Nephron progenitor cell (in vitro differentiated cells): Measurements from ENCODE around the gene PDSS1.
"Not testable (repeated sequence)": the region's sequence is repeated elsewhere in the genome, so short reads cannot be mapped to it uniquely, and the experiment has no call there.

Source experiments
- DNase-seq: peaks from one replicate; pipeline ENCODE4 v3.0.0; 2021
- H3K27ac Mint-ChIP-seq: 2 replicates; pipeline ENCODE4 v1.8.0; 2021; ENCODE audit warnings: mild to moderate bottlenecking, moderate library complexity, mixed read lengths
- H3K27me3 Mint-ChIP-seq: 2 replicates; pipeline ENCODE4 v1.8.0; 2021; ENCODE audit warnings: mild to moderate bottlenecking, low read depth, mixed read lengths; ENCODE audit not compliant: poor library complexity
- H3K36me3 Mint-ChIP-seq: 2 replicates; pipeline ENCODE4 v1.8.0; 2021; ENCODE audit warnings: low read depth, mixed read lengths
- H3K4me1 Mint-ChIP-seq: 2 replicates; pipeline ENCODE4 v1.8.0; 2021; ENCODE audit warnings: mixed read lengths
- H3K4me3 Mint-ChIP-seq: 2 replicates; pipeline ENCODE4 v1.8.0; 2021; ENCODE audit warnings: mild to moderate bottlenecking, moderate library complexity, mixed read lengths
- H3K9me3 Mint-ChIP-seq: 2 replicates; pipeline ENCODE4 v1.8.0; 2021; ENCODE audit warnings: mild to moderate bottlenecking, moderate library complexity, mixed read lengths
- TF ChIP-seq, protein P1 (sequence below): fragments of 200-600 bp; sonication (generic); IDR thresholded peaks from 2 replicates; pipeline ENCODE4 v1.5.0; 2021; ENCODE audit warnings: antibody characterized with exemption

Gene PDSS1

DNA sequence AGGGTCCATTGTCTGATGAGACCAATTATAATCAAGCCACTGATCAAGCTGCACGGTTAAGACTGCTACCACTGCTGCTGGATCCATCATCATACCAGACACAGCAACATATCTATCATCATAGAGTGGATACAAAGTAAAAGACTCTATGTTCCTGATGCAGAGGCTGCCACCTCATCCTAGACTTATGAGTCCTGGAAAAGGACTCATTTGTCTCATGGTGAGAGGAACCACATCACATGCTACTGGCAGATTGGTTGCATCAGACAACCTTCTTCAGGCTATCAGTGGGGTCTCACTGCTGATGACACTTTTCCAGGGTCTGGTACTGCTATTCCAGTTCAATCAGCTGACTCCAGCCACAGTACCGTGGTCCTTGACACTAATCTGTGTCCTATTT lies 84.3 kb downstream of the PDSS1 start:
- H3K9me3 Mint-ChIP-seq = no peaks in the 10 kb centered on the region
- H3K27ac Mint-ChIP-seq = no peak overlapping the region
- TF ChIP-seq, protein P1, sequence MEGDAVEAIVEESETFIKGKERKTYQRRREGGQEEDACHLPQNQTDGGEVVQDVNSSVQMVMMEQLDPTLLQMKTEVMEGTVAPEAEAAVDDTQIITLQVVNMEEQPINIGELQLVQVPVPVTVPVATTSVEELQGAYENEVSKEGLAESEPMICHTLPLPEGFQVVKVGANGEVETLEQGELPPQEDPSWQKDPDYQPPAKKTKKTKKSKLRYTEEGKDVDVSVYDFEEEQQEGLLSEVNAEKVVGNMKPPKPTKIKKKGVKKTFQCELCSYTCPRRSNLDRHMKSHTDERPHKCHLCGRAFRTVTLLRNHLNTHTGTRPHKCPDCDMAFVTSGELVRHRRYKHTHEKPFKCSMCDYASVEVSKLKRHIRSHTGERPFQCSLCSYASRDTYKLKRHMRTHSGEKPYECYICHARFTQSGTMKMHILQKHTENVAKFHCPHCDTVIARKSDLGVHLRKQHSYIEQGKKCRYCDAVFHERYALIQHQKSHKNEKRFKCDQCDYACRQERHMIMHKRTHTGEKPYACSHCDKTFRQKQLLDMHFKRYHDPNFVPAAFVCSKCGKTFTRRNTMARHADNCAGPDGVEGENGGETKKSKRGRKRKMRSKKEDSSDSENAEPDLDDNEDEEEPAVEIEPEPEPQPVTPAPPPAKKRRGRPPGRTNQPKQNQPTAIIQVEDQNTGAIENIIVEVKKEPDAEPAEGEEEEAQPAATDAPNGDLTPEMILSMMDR = no peak
- peaks cover 5% of the 10 kb centered on the region for H3K36me3 Mint-ChIP-seq
- DNase-seq = no peak
- peaks cover 5% of the 10 kb centered on the region for H3K4me1 Mint-ChIP-seq
- H3K4me3 Mint-ChIP-seq = no peak overlapping the region
- no peaks in the 10 kb centered on the region for H3K27me3 Mint-ChIP-seq

DNA sequence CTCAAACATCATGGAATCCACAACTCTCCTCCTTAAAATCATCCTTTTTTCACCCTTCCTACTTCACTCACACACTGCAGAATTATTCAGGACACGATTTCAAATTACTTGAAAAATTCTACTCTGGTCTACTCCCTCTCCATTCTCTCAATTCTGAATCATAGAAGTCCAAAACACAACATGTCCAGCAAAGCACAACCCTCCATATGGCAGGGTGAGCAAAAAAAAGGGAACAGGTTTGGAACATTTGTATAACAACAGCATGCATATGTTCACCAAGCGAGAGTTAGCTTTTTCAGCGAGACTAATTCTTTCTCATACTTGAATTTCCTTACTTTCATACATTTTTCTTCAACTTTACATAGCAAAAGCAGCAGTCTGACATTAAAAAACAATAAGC lies 89.9 kb downstream of the PDSS1 start:
- no peak for DNase-seq
- H3K9me3 Mint-ChIP-seq = peaks cover 23% of the 10 kb centered on the region
- peaks cover 37% of the 10 kb centered on the region for H3K36me3 Mint-ChIP-seq
- TF ChIP-seq, protein P1 = no peak
- H3K27me3 Mint-ChIP-seq = no peaks in the 10 kb centered on the region
- peak overlapping the region; percentile 55 for H3K27ac Mint-ChIP-seq
- peaks cover 7% of the 10 kb centered on the region for H3K4me1 Mint-ChIP-seq
- H3K4me3 Mint-ChIP-seq = no peak overlapping the region

DNA sequence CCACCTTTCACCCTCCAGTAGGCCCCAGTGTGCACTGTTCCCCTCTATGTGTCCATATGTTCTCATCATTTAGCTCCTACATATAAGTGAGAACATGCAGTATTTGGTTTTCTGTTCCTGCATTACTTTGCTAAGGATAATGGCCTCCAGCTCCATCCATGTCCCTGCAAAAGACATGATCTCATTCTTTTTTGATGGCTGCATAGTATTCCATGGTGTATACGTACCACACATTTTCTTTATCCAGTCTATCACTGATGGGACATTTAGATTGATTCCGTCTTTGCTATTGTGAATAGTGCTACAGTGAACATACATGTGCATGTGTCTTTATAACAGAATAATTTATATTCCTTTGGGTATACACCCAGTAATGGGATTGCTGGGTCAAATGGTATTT lies 92.3 kb downstream of the PDSS1 start:
- not testable (repeated sequence) for H3K27me3 Mint-ChIP-seq, DNase-seq, H3K4me3 Mint-ChIP-seq, H3K27ac Mint-ChIP-seq, H3K4me1 Mint-ChIP-seq
- Mint-ChIP-seq H3K9me3 (peaks cover 24% of the 10 kb centered on the region), H3K36me3 (peaks cover 41% of the 10 kb centered on the region)

DNA sequence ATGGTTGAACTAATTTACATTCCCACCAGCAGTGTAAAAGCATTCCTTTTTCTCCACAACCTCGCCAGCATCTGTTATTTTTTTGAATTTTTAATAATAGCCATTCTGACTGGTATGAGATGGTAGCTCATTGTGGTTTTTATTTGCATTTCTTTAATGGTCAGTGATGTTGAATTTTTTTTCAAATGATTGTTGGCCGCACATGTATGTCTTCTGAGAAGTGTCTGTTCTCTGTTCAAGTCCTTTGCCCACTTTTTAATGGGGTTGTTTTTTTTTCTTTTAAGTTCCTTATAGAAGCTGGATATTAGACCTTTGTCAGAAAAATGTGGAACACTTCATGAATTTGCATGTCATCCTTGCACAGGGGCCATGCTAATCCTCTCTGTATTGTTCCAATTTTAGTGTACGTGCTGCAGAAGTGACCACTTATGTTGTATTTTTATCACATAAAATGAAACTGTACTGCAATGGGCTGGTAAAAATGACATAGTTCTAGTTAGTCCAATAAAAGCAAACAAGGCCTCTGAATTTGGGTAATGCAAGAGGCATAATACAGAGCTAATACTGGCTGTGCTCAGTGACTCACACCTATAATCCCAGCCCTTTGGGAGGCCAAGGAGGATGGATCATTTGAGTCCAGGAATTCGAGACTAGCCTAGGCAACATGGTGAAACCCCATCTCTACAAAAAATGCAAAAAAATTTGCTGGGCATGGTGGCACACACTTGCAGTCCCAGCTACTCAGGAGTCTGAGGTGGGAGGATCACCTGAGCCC lies 92.9 kb downstream of the PDSS1 start:
- TF ChIP-seq, protein P1 = no peak
- peaks cover 7% of the 10 kb centered on the region for H3K4me1 Mint-ChIP-seq
- peaks cover 47% of the 10 kb centered on the region for H3K36me3 Mint-ChIP-seq
- no peaks in the 10 kb centered on the region for H3K27me3 Mint-ChIP-seq
- H3K27ac Mint-ChIP-seq = no peak overlapping the region
- peaks cover 30% of the 10 kb centered on the region for H3K9me3 Mint-ChIP-seq
- DNase-seq = no peak
- H3K4me3 Mint-ChIP-seq = no peak overlapping the region

DNA sequence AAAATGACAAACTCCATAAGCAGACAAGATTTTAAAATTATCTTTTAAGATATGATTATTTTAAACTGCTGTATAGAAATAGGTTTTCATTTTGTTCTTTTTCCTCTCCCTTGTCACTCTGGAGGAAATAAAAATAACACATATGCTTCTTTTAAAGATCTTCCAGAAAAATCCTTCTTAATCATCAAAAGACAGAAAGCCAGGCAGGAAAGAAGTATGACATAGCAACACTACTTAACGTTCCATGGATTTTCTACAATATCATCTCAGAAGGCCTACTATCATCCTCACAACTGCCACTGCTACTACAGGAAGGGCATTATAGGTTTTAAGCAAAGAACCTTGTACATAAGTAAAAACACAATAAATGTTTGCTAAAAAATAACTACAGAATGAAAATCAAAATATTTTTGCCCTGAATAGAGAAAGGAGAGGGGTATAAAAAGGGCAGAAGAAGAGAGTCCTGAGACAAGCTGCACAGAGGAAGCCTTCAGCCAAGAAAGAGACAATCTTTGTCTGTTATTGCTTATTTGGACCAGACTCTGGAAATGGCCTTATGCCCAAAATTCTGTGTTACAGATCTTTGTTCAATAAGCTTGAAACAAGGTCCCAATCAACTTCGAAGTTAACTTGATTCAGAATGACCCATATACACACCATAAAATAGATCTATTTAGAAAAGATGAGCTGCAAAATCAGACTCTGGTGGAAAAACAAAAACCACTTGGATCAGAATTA lies 95.4 kb downstream of the PDSS1 start:
- no peak for DNase-seq
- Mint-ChIP-seq H3K4me1 (no peaks in the 10 kb centered on the region), H3K4me3 (no peak overlapping the region), H3K9me3 (peaks cover 51% of the 10 kb centered on the region), H3K27me3 (no peaks in the 10 kb centered on the region), H3K27ac (no peak overlapping the region), H3K36me3 (peaks cover 57% of the 10 kb centered on the region)
- TF ChIP-seq, protein P1 = no peak
